Measurements from ENCODE around the gene SLC9A5.

- TF ChIP-seq POLR2A (IDR thresholded peaks at IDR 0.05) (no peak), CTCF (IDR thresholded peaks at IDR 0.05 in 8 of 11, conservative IDR thresholded peaks at IDR 0.05 in 3 of 11) (no peak)
Measured at GRCh38 chr16:67206838-67207248, 41.9 kb upstream of the SLC9A5 start.
